Uterus (tissue), 4 donors: ENCODE measurements around the gene SWSAP1. TPM values are rescaled to one million over a fixed set of nuclear protein-coding genes. Genes with fewer than 3 reads are reported as not detected.
"Not testable (repeated sequence)": the region's sequence is repeated elsewhere in the genome, so short reads cannot be mapped to it uniquely, and the experiment has no call there.

Source experiments
- DNase-seq, 2 donors: peaks; one replicate each; pipeline ENCODE4 v3.0.0-alpha.2; 2019 to 2020
- H3K27ac ChIP-seq, 2 donors: fragments of 200-600 bp; sonication (generic); 1 replicate in 1 of 2; 2 replicates in 1 of 2; pipeline ENCODE4 v1.5.1; 2016 to 2018
- H3K27me3 ChIP-seq, 2 donors: fragments of 200-600 bp; sonication (generic); one replicate each; pipeline ENCODE4 v1.5.1; 2018 to 2019; ENCODE audit warnings: control low read depth in 1 of 2
- H3K36me3 ChIP-seq, 2 donors: fragments of 200-600 bp; sonication (generic); one replicate each; pipeline ENCODE4 v1.5.1; 2019; ENCODE audit warnings: control low read depth in 1 of 2
- H3K4me1 ChIP-seq, 2 donors: fragments of 200-600 bp; sonication (generic); one replicate each; pipeline ENCODE4 v1.5.1; 2018 to 2019; ENCODE audit warnings: control low read depth in 1 of 2
- H3K4me3 ChIP-seq, 2 donors: fragments of 200-600 bp; sonication (generic); 1 replicate in 1 of 2; 2 replicates in 1 of 2; pipeline ENCODE4 v1.5.1; 2018 to 2019; ENCODE audit warnings: mild to moderate bottlenecking in 1 of 2
- H3K9me3 ChIP-seq, 2 donors: fragments of 200-600 bp; sonication (generic); one replicate each; pipeline ENCODE4 v1.5.1; 2019; ENCODE audit warnings: control low read depth in 1 of 2
- CTCF ChIP-seq, 4 experiments: fragments of 200-600 bp in 2 of 4; fragments of 450-650 bp in 2 of 4; sonication (generic) in 2 of 4; IDR thresholded peaks; one replicate each; pipeline ENCODE4 v1.5.1; 2016 to 2019; ENCODE audit warnings: antibody characterized with exemption in 4 of 4, mild to moderate bottlenecking in 2 of 4, moderate library complexity in 1 of 4
- POLR2A ChIP-seq, 2 donors: fragments of 450-650 bp; IDR thresholded peaks; one replicate each; pipeline ENCODE4 v1.6.1; 2016; ENCODE audit warnings: antibody characterized with exemption in 2 of 2, mild to moderate bottlenecking in 1 of 2, moderate library complexity in 1 of 2
- intact Hi-C: fragments of 100-400 bp; cut with DNase I; formaldehyde crosslinking; loops from one replicate; pipeline ENCODE4 v1.15.1; 2023; ENCODE audit warnings: low total_unique reads
- total RNA-seq, 4 donors: library from RNA; depleted of rRNA in 3 of 4; stranded (reverse); fragments of >200 nt in 3 of 4; gene quantifications; one replicate each; pipeline versions ENCODE4 v1.1.0 to v1.2.4, GENCODE V29; 2014 to 2023
- donor health status: DM: yes; HTN: yes; CAD: no.

Gene SWSAP1
- total RNA-seq, 4 donors from 2014 or later, result 0.48 to 3.5 (median 0.68) TPM

- intact Hi-C loops, result no loop called here
- no peak overlapping the region for H3K27ac ChIP-seq
- H3K4me1 ChIP-seq, result no peaks in the 10 kb centered on the region
- no peak for TF ChIP-seq CTCF (IDR thresholded peaks at IDR 0.05)
- no peak for TF ChIP-seq POLR2A (IDR thresholded peaks at IDR 0.05)
- no peaks in the 10 kb centered on the region for H3K9me3 ChIP-seq
- no peaks in the 10 kb centered on the region for H3K36me3 ChIP-seq
- H3K4me3 ChIP-seq, result no peak overlapping the region
- DNase-seq, result no peak
- no peaks in the 10 kb centered on the region for H3K27me3 ChIP-seq
These were observed 41.6 kb upstream of the SWSAP1 start for GRCh38 chr19:11332822-11333221.

- DNase-seq, H3K4me1 ChIP-seq, H3K4me3 ChIP-seq, H3K27ac ChIP-seq, H3K27me3 ChIP-seq, H3K9me3 ChIP-seq, H3K36me3 ChIP-seq, intact Hi-C loops: not testable (repeated sequence)
These were observed 40.6 kb upstream of the SWSAP1 start for GRCh38 chr19:11333838-11334237.

- no peak overlapping the region for H3K4me3 ChIP-seq
- no peak for DNase-seq
- intact Hi-C loops, result no loop called here
- no peaks in the 10 kb centered on the region for H3K4me1 ChIP-seq
- H3K27me3 ChIP-seq, result no peaks in the 10 kb centered on the region
- TF ChIP-seq POLR2A (IDR thresholded peaks at IDR 0.05) (no peak), CTCF (IDR thresholded peaks at IDR 0.05) (no peak)
- H3K9me3 ChIP-seq, result no peaks in the 10 kb centered on the region
- H3K27ac ChIP-seq, result no peak overlapping the region
- no peaks in the 10 kb centered on the region for H3K36me3 ChIP-seq
These were observed 38.9 kb upstream of the SWSAP1 start for GRCh38 chr19:11335449-11336146.

GRCh38 chr19:11337080-11337479 lies 37.4 kb upstream of the SWSAP1 start:
- intact Hi-C loops, result no loop called here
- TF ChIP-seq POLR2A (IDR thresholded peaks at IDR 0.05) (no peak), CTCF (IDR thresholded peaks at IDR 0.05) (no peak)

GRCh38 chr19:11338121-11338520 lies 36.3 kb upstream of the SWSAP1 start:
- Histone ChIP-seq H3K4me3 (no peak overlapping the region), H3K27me3 (no peaks in the 10 kb centered on the region), H3K27ac (peak overlapping the region; percentile 83 to 88), H3K36me3 (no peaks in the 10 kb centered on the region), H3K9me3 (no peaks in the 10 kb centered on the region), H3K4me1 (no peaks in the 10 kb centered on the region)
- no peak for DNase-seq
- intact Hi-C loops, result no loop called here
- TF ChIP-seq POLR2A (IDR thresholded peaks at IDR 0.05), result no peak
- TF ChIP-seq CTCF (IDR thresholded peaks at IDR 0.05), result no peak

More at GRCh38 chr19:11337080-11337479, 37.4 kb upstream of the SWSAP1 start:
- Histone ChIP-seq H3K4me3 (no peak overlapping the region), H3K27me3 (no peaks in the 10 kb centered on the region), H3K9me3 (no peaks in the 10 kb centered on the region), H3K36me3 (no peaks in the 10 kb centered on the region), H3K27ac (no peak overlapping the region), H3K4me1 (no peaks in the 10 kb centered on the region)
- DNase-seq, result no peak
